ENCODE measurements around the gene SSH3. TPM values are rescaled to one million over a fixed set of nuclear protein-coding genes. Genes with fewer than 3 reads are reported as not detected.
"Not testable (repeated sequence)": the region's sequence is repeated elsewhere in the genome, so short reads cannot be mapped to it uniquely, and the experiment has no call there.

The SSH3 gene, protein sequence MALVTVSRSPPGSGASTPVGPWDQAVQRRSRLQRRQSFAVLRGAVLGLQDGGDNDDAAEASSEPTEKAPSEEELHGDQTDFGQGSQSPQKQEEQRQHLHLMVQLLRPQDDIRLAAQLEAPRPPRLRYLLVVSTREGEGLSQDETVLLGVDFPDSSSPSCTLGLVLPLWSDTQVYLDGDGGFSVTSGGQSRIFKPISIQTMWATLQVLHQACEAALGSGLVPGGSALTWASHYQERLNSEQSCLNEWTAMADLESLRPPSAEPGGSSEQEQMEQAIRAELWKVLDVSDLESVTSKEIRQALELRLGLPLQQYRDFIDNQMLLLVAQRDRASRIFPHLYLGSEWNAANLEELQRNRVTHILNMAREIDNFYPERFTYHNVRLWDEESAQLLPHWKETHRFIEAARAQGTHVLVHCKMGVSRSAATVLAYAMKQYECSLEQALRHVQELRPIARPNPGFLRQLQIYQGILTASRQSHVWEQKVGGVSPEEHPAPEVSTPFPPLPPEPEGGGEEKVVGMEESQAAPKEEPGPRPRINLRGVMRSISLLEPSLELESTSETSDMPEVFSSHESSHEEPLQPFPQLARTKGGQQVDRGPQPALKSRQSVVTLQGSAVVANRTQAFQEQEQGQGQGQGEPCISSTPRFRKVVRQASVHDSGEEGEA
- total RNA-seq, result 10 to 100 TPM; 23.9 to 25.9 (median 25.1) TPM
- 14.9 TPM for polyA plus RNA-seq
- long read RNA-seq, donor 1, transcript SSH3-201 (14 exons, 2,871 nt), result major isoform, 13 of 39 reads
- long read RNA-seq, donor 1, partial matches to known transcripts, result 11 of 39 reads
- long read RNA-seq, donor 1, other reads (novel, unspliced or antisense), result 15 of 39 reads
- long read RNA-seq, donor 2, transcript SSH3-201 (14 exons, 2,871 nt), result major isoform, 17 of 41 reads
- long read RNA-seq, donor 2, partial matches to known transcripts, result 3 of 41 reads
- long read RNA-seq, donor 2, other reads (novel, unspliced or antisense), result 21 of 41 reads
- long read RNA-seq, donor 3, transcript SSH3-201 (14 exons, 2,871 nt), result major isoform, 20 of 45 reads
- long read RNA-seq, donor 3, partial matches to known transcripts, result 2 of 45 reads
- long read RNA-seq, donor 3, other reads (novel, unspliced or antisense), result 22 of 45 reads
- long read RNA-seq, donor 4, transcript SSH3-201 (14 exons, 2,871 nt), result major isoform, 17 of 38 reads
- long read RNA-seq, donor 4, partial matches to known transcripts, result 1 of 38 reads
- long read RNA-seq, donor 4, other reads (novel, unspliced or antisense), result 20 of 38 reads

DNA sequence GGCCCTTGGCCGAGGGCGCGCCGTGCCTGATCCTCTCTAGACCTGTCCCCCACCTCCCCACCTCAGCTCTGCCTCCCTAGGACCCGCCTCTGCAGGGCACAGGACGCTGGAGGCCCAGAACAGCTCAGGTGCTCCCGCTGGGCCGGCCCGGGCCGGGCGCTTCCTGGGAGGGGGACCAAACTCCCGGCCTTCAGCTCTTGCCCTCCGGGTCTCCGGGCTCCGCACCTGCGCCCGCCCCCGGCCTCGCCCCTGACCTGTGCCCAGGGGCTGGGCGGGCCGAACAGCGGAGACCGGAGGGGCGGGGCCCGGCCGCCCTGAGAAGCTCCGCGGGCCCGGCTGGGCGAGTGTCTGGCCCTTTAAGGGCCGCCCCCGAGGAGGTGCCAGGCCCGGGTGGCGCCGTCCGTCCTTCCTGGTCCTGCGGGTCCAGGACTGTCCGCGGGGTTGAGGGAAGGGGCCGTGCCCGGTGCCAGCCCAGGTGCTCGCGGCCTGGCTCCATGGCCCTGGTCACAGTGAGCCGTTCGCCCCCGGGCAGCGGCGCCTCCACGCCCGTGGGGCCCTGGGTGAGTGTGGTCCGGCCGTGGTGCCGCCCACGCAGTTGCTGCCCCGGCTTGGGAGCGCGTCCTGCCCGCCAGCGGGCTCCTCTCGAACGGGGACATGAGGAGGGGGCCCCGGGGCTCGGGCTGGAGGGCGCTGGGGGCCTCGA is at the start of gene SSH3:
Gene SSH3, plus strand, starts transcription at position 399 of the 703 bp plus-strand sequence. Its CDS starts 96 bp downstream, at position 495.
- Histone ChIP-seq H3K4me1 (ENCODE audit: control insufficient read depth, insufficient read depth, low read length) (peaks cover 3% of the 10 kb centered on the region), H3K9me3 (ENCODE audit: control insufficient read depth, low read length) (no peaks in the 10 kb centered on the region), H3K27ac (ENCODE audit: low read length) (peak within 1 kb of the TSS; percentile 34), H3K27me3 (ENCODE audit: control insufficient read depth, insufficient read depth) (no peaks in the 10 kb centered on the region), H3K4me3 (ENCODE audit: low read length) (peak within 1 kb of the TSS; percentile 74)
- ATAC-seq (peak; percentile 89 to 90), DNase-seq (peak; percentile 81 to 93 (median 92))
- intact Hi-C loops (cut with DNase I), result no loop called here
- WGBS, result 1% methylated on average over 65 of the region's 65 CpGs

DNA sequence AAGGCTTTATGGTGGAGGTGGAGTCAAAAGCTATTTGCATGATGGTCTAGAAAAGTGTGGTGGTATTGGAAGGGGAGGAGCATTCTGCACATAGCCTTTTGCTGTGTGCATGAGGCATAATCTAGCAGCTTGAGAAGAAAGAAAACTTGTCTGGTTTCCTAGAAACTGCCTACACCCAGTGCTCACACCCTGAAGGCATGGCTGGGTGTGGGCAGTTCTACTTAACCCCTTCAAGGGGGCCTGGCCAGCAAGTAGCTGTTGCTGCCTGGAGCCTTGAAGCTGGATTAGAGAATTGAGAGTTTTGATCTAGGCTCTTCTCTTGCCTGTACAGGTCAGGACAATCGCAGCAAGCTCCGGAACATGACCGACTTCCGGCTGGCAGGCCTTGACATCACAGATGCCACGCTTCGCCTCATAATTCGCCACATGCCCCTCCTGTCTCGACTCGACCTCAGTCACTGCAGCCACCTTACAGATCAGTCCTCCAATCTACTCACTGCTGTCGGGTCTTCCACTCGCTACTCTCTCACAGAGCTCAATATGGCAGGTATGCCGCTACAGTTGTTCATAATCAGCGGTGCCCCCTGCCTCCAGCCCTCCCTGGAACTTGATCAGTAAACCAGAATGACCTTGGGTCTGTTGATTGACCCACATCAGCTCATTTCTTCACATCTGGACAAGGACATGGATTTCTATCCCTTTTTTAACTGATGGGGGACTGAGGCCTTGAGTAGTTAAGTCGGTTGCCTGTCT is 49.3 kb upstream of the SSH3 start:
- 92% methylated on average over 14 of the region's 14 CpGs for WGBS
- H3K4me1 ChIP-seq (ENCODE audit: control insufficient read depth, insufficient read depth, low read length), result no peaks in the 10 kb centered on the region
- DNase-seq, result no peak
- H3K4me3 ChIP-seq (ENCODE audit: low read length), result no peak overlapping the region
- no peaks in the 10 kb centered on the region for H3K9me3 ChIP-seq (ENCODE audit: control insufficient read depth, low read length)
- intact Hi-C loops (cut with DNase I), result no loop called here
- H3K27ac ChIP-seq (ENCODE audit: low read length), result no peak overlapping the region
- no peaks in the 10 kb centered on the region for H3K27me3 ChIP-seq (ENCODE audit: control insufficient read depth, insufficient read depth)
- no peak for ATAC-seq

DNA sequence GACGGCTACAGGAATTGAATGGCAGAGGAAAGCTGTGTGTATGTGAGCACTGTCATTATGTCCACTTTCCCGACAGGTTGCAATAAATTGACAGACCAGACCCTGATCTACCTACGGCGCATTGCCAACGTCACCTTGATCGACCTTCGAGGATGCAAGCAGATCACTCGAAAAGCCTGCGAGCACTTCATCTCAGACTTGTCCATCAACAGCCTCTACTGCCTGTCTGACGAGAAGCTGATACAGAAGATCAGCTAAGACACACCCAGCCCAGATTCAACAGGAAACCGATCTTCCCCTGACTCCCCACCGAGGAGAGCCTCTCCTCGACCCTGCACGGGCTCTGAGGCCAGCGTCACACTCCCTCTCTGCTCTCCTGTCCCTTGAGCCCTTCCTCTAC is 48.5 kb upstream of the SSH3 start:
- H3K9me3 ChIP-seq (ENCODE audit: control insufficient read depth, low read length), result no peaks in the 10 kb centered on the region
- H3K27ac ChIP-seq (ENCODE audit: low read length), result no peak overlapping the region
- no peaks in the 10 kb centered on the region for H3K27me3 ChIP-seq (ENCODE audit: control insufficient read depth, insufficient read depth)
- no peak overlapping the region for H3K4me3 ChIP-seq (ENCODE audit: low read length)
- ATAC-seq, result peak in 1 of 2 donors; percentile 6
- intact Hi-C loops (cut with DNase I), result no loop called here
- H3K4me1 ChIP-seq (ENCODE audit: control insufficient read depth, insufficient read depth, low read length), result no peaks in the 10 kb centered on the region
- 75% methylated on average over 15 of the region's 15 CpGs for WGBS
- no peak for DNase-seq

DNA sequence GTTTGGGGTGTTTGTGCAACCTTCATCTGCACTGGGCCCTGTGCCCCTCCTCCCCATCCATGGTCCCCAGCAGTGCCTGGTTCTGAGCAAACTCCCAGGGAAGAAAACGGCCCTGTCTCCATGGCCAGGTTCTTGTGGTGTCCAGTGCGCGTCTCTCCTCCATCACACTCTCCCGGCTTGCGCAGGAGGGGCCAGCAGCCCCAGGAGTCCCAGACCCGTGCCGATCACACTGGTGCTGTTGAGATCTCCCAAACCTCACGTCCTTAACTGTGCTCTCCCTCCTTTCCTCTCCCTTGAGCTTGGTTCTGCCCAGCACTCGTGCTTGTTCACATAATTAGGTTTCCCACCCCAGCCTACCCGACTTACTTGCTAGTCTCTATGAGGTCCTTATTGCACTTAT is 48.0 kb upstream of the SSH3 start:
- no peak for ATAC-seq
- no peaks in the 10 kb centered on the region for H3K4me1 ChIP-seq (ENCODE audit: control insufficient read depth, insufficient read depth, low read length)
- H3K4me3 ChIP-seq (ENCODE audit: low read length), result no peak overlapping the region
- H3K27ac ChIP-seq (ENCODE audit: low read length), result no peak overlapping the region
- H3K9me3 ChIP-seq (ENCODE audit: control insufficient read depth, low read length), result no peaks in the 10 kb centered on the region
- 88% methylated on average over 10 of the region's 10 CpGs for WGBS
- no peak for DNase-seq
- no peaks in the 10 kb centered on the region for H3K27me3 ChIP-seq (ENCODE audit: control insufficient read depth, insufficient read depth)
- intact Hi-C loops (cut with DNase I), result no loop called here

DNA sequence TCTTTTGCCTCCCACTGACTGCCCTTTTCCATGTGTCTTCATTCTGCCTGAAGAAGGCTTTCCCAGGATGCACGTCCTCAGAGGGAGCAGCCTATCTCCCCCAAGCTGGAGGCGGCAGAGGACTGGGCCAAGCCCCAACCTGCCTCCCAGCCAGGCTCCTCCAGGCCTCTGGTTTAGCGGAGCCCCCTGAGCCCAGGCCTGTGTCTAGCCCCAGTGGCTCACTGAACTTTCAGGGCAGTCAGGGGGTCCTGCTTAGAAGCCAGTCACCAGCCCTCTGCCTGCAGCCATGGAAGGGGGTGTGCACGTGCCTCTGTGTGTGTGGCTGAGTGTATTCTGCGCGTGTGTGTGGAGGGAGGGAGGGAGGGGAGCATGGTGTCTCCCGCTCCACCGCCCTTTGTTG is 47.5 kb upstream of the SSH3 start:
- ATAC-seq (peak in 1 of 2 donors; percentile 4), DNase-seq (no peak)
- no peak overlapping the region for H3K27ac ChIP-seq (ENCODE audit: low read length)
- no peaks in the 10 kb centered on the region for H3K27me3 ChIP-seq (ENCODE audit: control insufficient read depth, insufficient read depth)
- H3K9me3 ChIP-seq (ENCODE audit: control insufficient read depth, low read length), result no peaks in the 10 kb centered on the region
- WGBS, result 83% methylated on average over 8 of the region's 8 CpGs
- no peak overlapping the region for H3K4me3 ChIP-seq (ENCODE audit: low read length)
- intact Hi-C loops (cut with DNase I), result no loop called here
- H3K4me1 ChIP-seq (ENCODE audit: control insufficient read depth, insufficient read depth, low read length), result no peaks in the 10 kb centered on the region

DNA sequence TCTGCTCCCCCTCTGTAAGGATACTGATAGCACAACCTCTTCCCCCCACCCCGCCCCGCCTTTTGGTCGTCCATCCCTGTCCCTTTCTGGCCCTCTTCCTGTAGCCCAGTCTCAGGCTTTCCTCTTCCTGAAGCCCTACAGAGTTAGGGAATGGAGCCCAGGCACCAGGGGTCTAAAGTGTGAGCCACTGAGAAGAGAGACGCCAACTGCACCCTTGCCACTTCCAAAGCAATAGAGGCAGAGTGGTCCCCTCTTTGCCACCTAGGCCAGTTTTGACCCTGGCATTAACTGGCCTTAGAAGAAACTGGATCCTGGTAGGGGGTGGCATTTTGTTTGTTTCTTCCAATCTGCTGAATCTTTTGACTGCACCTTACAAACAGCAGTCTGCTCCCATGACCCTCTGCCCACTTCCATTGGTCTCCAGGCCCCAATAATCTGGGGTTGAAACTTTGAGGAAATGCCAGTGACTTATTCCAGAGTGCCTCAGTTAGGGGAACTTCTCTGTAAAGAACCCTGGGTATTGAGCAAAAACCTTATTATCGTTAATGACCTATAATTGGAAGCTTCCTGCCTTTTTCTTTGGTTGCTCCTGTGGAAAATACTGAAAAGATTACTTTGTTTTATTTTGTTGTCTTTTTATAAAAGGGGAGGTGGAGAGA is 46.7 kb upstream of the SSH3 start:
- intact Hi-C loops (cut with DNase I), result no loop called here
- H3K9me3 ChIP-seq (ENCODE audit: control insufficient read depth, low read length), result no peaks in the 10 kb centered on the region
- DNase-seq, result no peak

DNA sequence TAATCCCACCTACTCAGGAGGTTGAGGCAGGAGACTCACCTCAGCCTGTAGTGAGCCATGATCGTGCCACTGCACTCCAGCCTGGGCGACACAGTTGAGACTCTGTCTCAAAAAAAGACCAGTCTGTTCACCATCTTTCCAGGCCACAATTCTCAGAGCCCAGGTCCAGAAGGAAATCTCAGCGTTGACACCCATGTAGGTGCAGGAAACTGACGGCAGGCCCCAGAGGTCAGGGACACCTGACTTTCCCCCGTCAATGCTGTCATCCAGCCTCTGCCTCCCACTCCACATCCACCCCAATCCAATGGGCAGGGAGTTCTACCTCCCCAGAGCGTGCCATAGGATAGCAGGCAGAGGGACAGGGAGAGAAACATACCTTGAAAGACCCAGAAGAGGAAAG is 42.9 kb upstream of the SSH3 start:
- H3K27ac ChIP-seq (ENCODE audit: low read length), result no peak overlapping the region
- no peaks in the 10 kb centered on the region for H3K9me3 ChIP-seq (ENCODE audit: control insufficient read depth, low read length)
- intact Hi-C loops (cut with DNase I), result no loop called here
- ATAC-seq (no peak), DNase-seq (no peak)
- H3K4me3 ChIP-seq (ENCODE audit: low read length), result no peak overlapping the region
- 81% methylated on average over 6 of the region's 6 CpGs for WGBS
- no peaks in the 10 kb centered on the region for H3K4me1 ChIP-seq (ENCODE audit: control insufficient read depth, insufficient read depth, low read length)
- no peaks in the 10 kb centered on the region for H3K27me3 ChIP-seq (ENCODE audit: control insufficient read depth, insufficient read depth)

More for the DNA sequence above, 46.7 kb upstream of the SSH3 start:
- ATAC-seq, result no peak
- Histone ChIP-seq H3K4me1 (ENCODE audit: control insufficient read depth, insufficient read depth, low read length) (no peaks in the 10 kb centered on the region), H3K27ac (ENCODE audit: low read length) (no peak overlapping the region), H3K27me3 (ENCODE audit: control insufficient read depth, insufficient read depth) (no peaks in the 10 kb centered on the region), H3K4me3 (ENCODE audit: low read length) (no peak overlapping the region)
- WGBS, result 72% methylated on average over 5 of the region's 5 CpGs

DNA sequence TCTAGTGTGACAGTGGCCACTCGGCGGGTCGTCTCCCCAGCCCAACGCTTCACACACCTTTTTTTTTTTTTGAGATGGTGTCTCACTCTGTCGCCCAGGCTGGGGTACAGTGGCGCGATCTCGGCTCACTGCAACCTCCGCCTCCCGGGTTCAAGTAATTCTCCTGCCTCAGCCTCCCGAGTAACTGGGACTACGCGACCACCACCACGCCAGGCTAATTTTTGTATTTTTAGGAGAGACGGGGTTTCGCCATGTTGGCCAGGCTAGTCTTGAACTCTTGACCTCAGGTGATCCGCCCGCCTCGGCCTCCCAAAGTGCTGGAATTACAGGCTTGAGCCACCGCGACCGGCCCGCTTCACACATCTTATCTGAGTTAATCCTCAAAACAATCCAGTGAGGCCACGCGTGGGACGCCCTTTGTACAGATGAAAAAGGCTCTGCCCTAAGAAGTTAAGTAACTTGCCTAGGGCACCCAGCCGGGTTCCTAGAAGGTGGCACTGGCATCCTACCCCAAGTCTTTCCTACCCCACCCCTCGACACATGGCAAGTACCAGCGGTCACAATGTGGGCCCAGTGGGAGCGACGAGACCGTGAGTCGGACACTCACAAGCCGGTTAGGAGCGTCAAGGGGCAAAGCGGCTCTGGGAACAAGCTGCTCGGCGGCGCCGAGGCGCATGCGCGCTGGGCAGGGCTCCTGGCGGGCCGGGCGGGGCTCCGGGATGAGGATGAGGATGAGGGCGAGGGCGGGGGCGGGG is 42.3 kb upstream of the SSH3 start:
- H3K9me3 ChIP-seq (ENCODE audit: control insufficient read depth, low read length); H3K4me1 ChIP-seq (ENCODE audit: control insufficient read depth, insufficient read depth, low read length); H3K27me3 ChIP-seq (ENCODE audit: control insufficient read depth, insufficient read depth); intact Hi-C loops (cut with DNase I); H3K27ac ChIP-seq (ENCODE audit: low read length): not testable (repeated sequence)
- peak; percentile 82 to 92 (median 92) for DNase-seq
- WGBS, result 30% methylated on average over 50 of the region's 50 CpGs
- peak; percentile 49 to 51 for ATAC-seq
- peak overlapping the region; percentile 11 for H3K4me3 ChIP-seq (ENCODE audit: low read length)

DNA sequence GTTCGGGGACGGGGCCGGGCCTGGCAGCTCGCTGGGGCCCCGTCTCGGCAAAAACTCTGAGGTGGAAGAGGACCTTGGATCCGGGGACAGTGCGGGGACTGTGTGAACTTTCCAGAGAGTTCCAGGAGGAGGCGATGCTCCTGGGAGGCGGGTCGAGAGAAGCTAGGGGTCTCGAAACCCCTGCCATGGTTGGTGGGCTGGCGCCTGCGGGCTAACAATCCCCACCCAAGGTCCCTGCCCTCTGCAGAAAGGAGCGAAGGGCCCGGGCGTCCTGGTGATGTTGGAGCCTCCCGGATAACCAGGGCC is 41.7 kb upstream of the SSH3 start:
- peak overlapping the region; percentile 11 for H3K4me3 ChIP-seq (ENCODE audit: low read length)
- no peak for ATAC-seq
- WGBS, result 15% methylated on average over 18 of the region's 18 CpGs
- DNase-seq, result peak in 1 of 3 donors; percentile 54
- H3K27me3 ChIP-seq (ENCODE audit: control insufficient read depth, insufficient read depth), result no peaks in the 10 kb centered on the region
- intact Hi-C loops (cut with DNase I), result no loop called here
- no peaks in the 10 kb centered on the region for H3K9me3 ChIP-seq (ENCODE audit: control insufficient read depth, low read length)
- no peaks in the 10 kb centered on the region for H3K4me1 ChIP-seq (ENCODE audit: control insufficient read depth, insufficient read depth, low read length)
- no peak overlapping the region for H3K27ac ChIP-seq (ENCODE audit: low read length)
